Measurements from ENCODE around the gene ISL2. TPM values are rescaled to one million over a fixed set of nuclear protein-coding genes. Genes with fewer than 3 reads are reported as not detected.

ISL2 gene
- total and polyA plus RNA-seq, 2 donors, result 0.09 to 0.23 TPM

- Histone ChIP-seq H3K27ac (ENCODE audit: low read depth in 1 of 2, low read length in 1 of 2) (no peak overlapping the region), H3K4me3 (ENCODE audit: low read length in 2 of 2) (peak overlapping the region in 1 of 2 donors; percentile 25), H3K9me3 (ENCODE audit: control insufficient read depth in 2 of 2, insufficient read depth in 1 of 2, low read length in 1 of 2) (peaks cover 3 to 7% of the 10 kb centered on the region in 2 donors), H3K27me3 (ENCODE audit: control insufficient read depth in 2 of 2, insufficient read depth in 1 of 2, low read length in 1 of 2) (peaks cover 62 to 80% of the 10 kb centered on the region in 2 donors), H3K4me1 (ENCODE audit: control insufficient read depth in 2 of 2, insufficient read depth in 2 of 2, low read length in 2 of 2) (peaks cover 7 to 21% of the 10 kb centered on the region in 2 donors), H3K36me3 (ENCODE audit: control insufficient read depth in 2 of 2, insufficient read depth in 2 of 2, low read length in 1 of 2) (no peaks in the 10 kb centered on the region)
- peak in 1 of 9 donors; percentile 32 for DNase-seq (ENCODE audit: low read depth in 6 of 9, low spot score in 9 of 9)
- WGBS, result 3% methylated on average over 65 of the region's 65 CpGs
Measured at GRCh38 chr15:76345880-76346668, 9.5 kb downstream of the ISL2 start.

GRCh38 chr15:76346669-76347481 lies 10.3 kb downstream of the ISL2 start:
- Histone ChIP-seq H3K36me3 (ENCODE audit: control insufficient read depth in 2 of 2, insufficient read depth in 2 of 2, low read length in 1 of 2) (no peaks in the 10 kb centered on the region), H3K4me3 (ENCODE audit: low read length in 2 of 2) (peak overlapping the region in 1 of 2 donors; percentile 25), H3K27me3 (ENCODE audit: control insufficient read depth in 2 of 2, insufficient read depth in 1 of 2, low read length in 1 of 2) (peaks cover 54 to 72% of the 10 kb centered on the region in 2 donors), H3K4me1 (ENCODE audit: control insufficient read depth in 2 of 2, insufficient read depth in 2 of 2, low read length in 2 of 2) (peaks cover 7 to 18% of the 10 kb centered on the region in 2 donors), H3K27ac (ENCODE audit: low read depth in 1 of 2, low read length in 1 of 2) (no peak overlapping the region), H3K9me3 (ENCODE audit: control insufficient read depth in 2 of 2, insufficient read depth in 1 of 2, low read length in 1 of 2) (peaks cover 3% of the 10 kb centered on the region in 2 donors)
- peak in 1 of 9 donors; percentile 13 for DNase-seq (ENCODE audit: low read depth in 6 of 9, low spot score in 9 of 9)
- 6% methylated on average over 74 of the region's 74 CpGs for WGBS

GRCh38 chr15:76347482-76348055 lies 11.0 kb downstream of the ISL2 start:
- 61% methylated on average over 13 of the region's 13 CpGs for WGBS
- no peak overlapping the region for H3K4me3 ChIP-seq (ENCODE audit: low read length in 2 of 2)

GRCh38 chr15:76349301-76350070 lies 12.9 kb downstream of the ISL2 start:
- Histone ChIP-seq H3K36me3 (ENCODE audit: control insufficient read depth in 2 of 2, insufficient read depth in 2 of 2, low read length in 1 of 2) (no peaks in the 10 kb centered on the region), H3K4me3 (ENCODE audit: low read length in 2 of 2) (no peak overlapping the region), H3K27ac (ENCODE audit: low read depth in 1 of 2, low read length in 1 of 2) (no peak overlapping the region), H3K9me3 (ENCODE audit: control insufficient read depth in 2 of 2, insufficient read depth in 1 of 2, low read length in 1 of 2) (no peaks in the 10 kb centered on the region), H3K4me1 (ENCODE audit: control insufficient read depth in 2 of 2, insufficient read depth in 2 of 2, low read length in 2 of 2) (peaks cover 2 to 11% of the 10 kb centered on the region in 2 donors), H3K27me3 (ENCODE audit: control insufficient read depth in 2 of 2, insufficient read depth in 1 of 2, low read length in 1 of 2) (peaks cover 35 to 46% of the 10 kb centered on the region in 2 donors)
- 96% methylated on average over 1 of the region's 1 CpG for WGBS
- no peak for DNase-seq (ENCODE audit: low read depth in 6 of 9, low spot score in 9 of 9)

More at GRCh38 chr15:76347482-76348055, 11.0 kb downstream of the ISL2 start:
- Histone ChIP-seq H3K27ac (ENCODE audit: low read depth in 1 of 2, low read length in 1 of 2) (no peak overlapping the region), H3K9me3 (ENCODE audit: control insufficient read depth in 2 of 2, insufficient read depth in 1 of 2, low read length in 1 of 2) (no peaks in the 10 kb centered on the region), H3K36me3 (ENCODE audit: control insufficient read depth in 2 of 2, insufficient read depth in 2 of 2, low read length in 1 of 2) (no peaks in the 10 kb centered on the region), H3K4me1 (ENCODE audit: control insufficient read depth in 2 of 2, insufficient read depth in 2 of 2, low read length in 2 of 2) (peaks cover 6 to 17% of the 10 kb centered on the region in 2 donors), H3K27me3 (ENCODE audit: control insufficient read depth in 2 of 2, insufficient read depth in 1 of 2, low read length in 1 of 2) (peaks cover 47 to 65% of the 10 kb centered on the region in 2 donors)
- DNase-seq (ENCODE audit: low read depth in 6 of 9, low spot score in 9 of 9), result peak in 1 of 9 donors; percentile 7

GRCh38 chr15:76353023-76353577 lies 16.5 kb downstream of the ISL2 start:
- 100% methylated on average over 1 of the region's 1 CpG for WGBS
- Histone ChIP-seq H3K9me3 (ENCODE audit: control insufficient read depth in 2 of 2, insufficient read depth in 1 of 2, low read length in 1 of 2) (no peaks in the 10 kb centered on the region), H3K36me3 (ENCODE audit: control insufficient read depth in 2 of 2, insufficient read depth in 2 of 2, low read length in 1 of 2) (no peaks in the 10 kb centered on the region)

GRCh38 chr15:76353903-76354302 lies 17.3 kb downstream of the ISL2 start:
- 98% methylated on average over 10 of the region's 10 CpGs for WGBS
- DNase-seq (ENCODE audit: low read depth in 6 of 9, low spot score in 9 of 9), result no peak

More at GRCh38 chr15:76353023-76353577, 16.5 kb downstream of the ISL2 start:
- H3K27ac ChIP-seq (ENCODE audit: low read depth in 1 of 2, low read length in 1 of 2), result no peak overlapping the region
- H3K4me3 ChIP-seq (ENCODE audit: low read length in 2 of 2), result no peak overlapping the region
- H3K4me1 ChIP-seq (ENCODE audit: control insufficient read depth in 2 of 2, insufficient read depth in 2 of 2, low read length in 2 of 2), result no peaks in the 10 kb centered on the region
- DNase-seq (ENCODE audit: low read depth in 6 of 9, low spot score in 9 of 9), result no peak
- H3K27me3 ChIP-seq (ENCODE audit: control insufficient read depth in 2 of 2, insufficient read depth in 1 of 2, low read length in 1 of 2), result peaks cover 6 to 10% of the 10 kb centered on the region in 2 donors

GRCh38 chr15:76354823-76355440 lies 18.4 kb downstream of the ISL2 start:
- no peak overlapping the region for H3K4me3 ChIP-seq (ENCODE audit: low read length in 2 of 2)
- H3K9me3 ChIP-seq (ENCODE audit: control insufficient read depth in 2 of 2, insufficient read depth in 1 of 2, low read length in 1 of 2), result no peaks in the 10 kb centered on the region
- no peak for DNase-seq (ENCODE audit: low read depth in 6 of 9, low spot score in 9 of 9)
- H3K27ac ChIP-seq (ENCODE audit: low read depth in 1 of 2, low read length in 1 of 2), result no peak overlapping the region
- H3K36me3 ChIP-seq (ENCODE audit: control insufficient read depth in 2 of 2, insufficient read depth in 2 of 2, low read length in 1 of 2), result no peaks in the 10 kb centered on the region
- H3K4me1 ChIP-seq (ENCODE audit: control insufficient read depth in 2 of 2, insufficient read depth in 2 of 2, low read length in 2 of 2), result no peaks in the 10 kb centered on the region
- H3K27me3 ChIP-seq (ENCODE audit: control insufficient read depth in 2 of 2, insufficient read depth in 1 of 2, low read length in 1 of 2), result no peaks in the 10 kb centered on the region
- 97% methylated on average over 3 of the region's 3 CpGs for WGBS

More at GRCh38 chr15:76353903-76354302, 17.3 kb downstream of the ISL2 start:
- Histone ChIP-seq H3K4me3 (ENCODE audit: low read length in 2 of 2) (no peak overlapping the region), H3K4me1 (ENCODE audit: control insufficient read depth in 2 of 2, insufficient read depth in 2 of 2, low read length in 2 of 2) (no peaks in the 10 kb centered on the region), H3K9me3 (ENCODE audit: control insufficient read depth in 2 of 2, insufficient read depth in 1 of 2, low read length in 1 of 2) (no peaks in the 10 kb centered on the region), H3K27me3 (ENCODE audit: control insufficient read depth in 2 of 2, insufficient read depth in 1 of 2, low read length in 1 of 2) (peaks cover 3 to 4% of the 10 kb centered on the region in 2 donors), H3K27ac (ENCODE audit: low read depth in 1 of 2, low read length in 1 of 2) (no peak overlapping the region), H3K36me3 (ENCODE audit: control insufficient read depth in 2 of 2, insufficient read depth in 2 of 2, low read length in 1 of 2) (no peaks in the 10 kb centered on the region)

- Histone ChIP-seq H3K27me3 (ENCODE audit: control insufficient read depth in 2 of 2, insufficient read depth in 1 of 2, low read length in 1 of 2) (no peaks in the 10 kb centered on the region), H3K4me3 (ENCODE audit: low read length in 2 of 2) (no peak overlapping the region), H3K9me3 (ENCODE audit: control insufficient read depth in 2 of 2, insufficient read depth in 1 of 2, low read length in 1 of 2) (no peaks in the 10 kb centered on the region), H3K36me3 (ENCODE audit: control insufficient read depth in 2 of 2, insufficient read depth in 2 of 2, low read length in 1 of 2) (no peaks in the 10 kb centered on the region), H3K4me1 (ENCODE audit: control insufficient read depth in 2 of 2, insufficient read depth in 2 of 2, low read length in 2 of 2) (no peaks in the 10 kb centered on the region), H3K27ac (ENCODE audit: low read depth in 1 of 2, low read length in 1 of 2) (no peak overlapping the region)
- no peak for DNase-seq (ENCODE audit: low read depth in 6 of 9, low spot score in 9 of 9)
- 98% methylated on average over 3 of the region's 3 CpGs for WGBS
Measured at GRCh38 chr15:76358453-76358852, 21.9 kb downstream of the ISL2 start.

Measured in thymus (tissue), 11 donors.